SKM-1 (cell line): ENCODE measurements around the gene APPL2.

Experiments used
- DNase-seq: peaks from one replicate; lab custom pipeline; 2025; ENCODE audit not compliant: unreplicated experiment; lab: John Stamatoyannopoulos, UW

APPL2 gene

DNA sequence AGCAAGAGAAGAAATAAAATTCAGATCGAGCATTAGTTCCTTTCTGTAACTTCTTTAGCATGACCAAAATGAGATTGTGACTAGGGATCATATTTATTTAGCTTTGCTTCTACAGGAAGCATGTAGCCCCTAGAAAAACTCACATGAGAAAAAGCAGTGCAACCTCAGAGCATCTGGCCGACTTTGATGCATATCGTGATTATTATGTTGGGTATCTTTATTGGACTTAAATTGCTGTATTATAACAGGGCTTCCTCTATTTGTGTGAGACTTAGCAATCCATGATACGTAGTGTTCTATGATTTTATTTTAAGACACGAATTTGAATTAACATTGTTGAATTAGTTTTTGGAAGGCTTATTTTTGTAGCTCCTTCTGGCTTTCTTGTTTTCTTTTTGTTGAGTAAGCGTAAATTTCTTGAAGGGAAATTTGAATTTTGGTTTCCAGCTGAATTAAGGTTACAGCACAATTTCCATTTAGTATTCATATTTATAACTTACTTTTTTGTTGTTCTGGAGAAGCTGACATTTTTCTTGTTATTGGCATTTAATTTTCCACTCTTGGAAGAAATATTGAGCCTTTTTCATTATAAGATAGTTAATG lies 94.6 kb downstream of the APPL2 start:
- no peak for DNase-seq

GRCh38 chr12:105138248-105138647 lies 97.7 kb downstream of the APPL2 start:
- no peak for DNase-seq
